NCI-H748 (cell line): ENCODE data around the gene ZNF300.
"Not testable (repeated sequence)": the region's sequence is repeated elsewhere in the genome, so short reads cannot be mapped to it uniquely, and the experiment has no call there.

ENCODE experiments used
- DNase-seq: peaks from one replicate; lab custom pipeline; 2025; ENCODE audit not compliant: unreplicated experiment; lab: John Stamatoyannopoulos, UW

Gene ZNF300

GRCh38 chr5:150846308-150846653 lies 58.5 kb downstream of the ZNF300 start, which contains the start of gene IRGM:
Gene IRGM, plus strand, starts transcription at chr5:150846521. Its CDS starts 1,603 bp downstream, at chr5:150848124.
- not testable (repeated sequence) for DNase-seq

DNA sequence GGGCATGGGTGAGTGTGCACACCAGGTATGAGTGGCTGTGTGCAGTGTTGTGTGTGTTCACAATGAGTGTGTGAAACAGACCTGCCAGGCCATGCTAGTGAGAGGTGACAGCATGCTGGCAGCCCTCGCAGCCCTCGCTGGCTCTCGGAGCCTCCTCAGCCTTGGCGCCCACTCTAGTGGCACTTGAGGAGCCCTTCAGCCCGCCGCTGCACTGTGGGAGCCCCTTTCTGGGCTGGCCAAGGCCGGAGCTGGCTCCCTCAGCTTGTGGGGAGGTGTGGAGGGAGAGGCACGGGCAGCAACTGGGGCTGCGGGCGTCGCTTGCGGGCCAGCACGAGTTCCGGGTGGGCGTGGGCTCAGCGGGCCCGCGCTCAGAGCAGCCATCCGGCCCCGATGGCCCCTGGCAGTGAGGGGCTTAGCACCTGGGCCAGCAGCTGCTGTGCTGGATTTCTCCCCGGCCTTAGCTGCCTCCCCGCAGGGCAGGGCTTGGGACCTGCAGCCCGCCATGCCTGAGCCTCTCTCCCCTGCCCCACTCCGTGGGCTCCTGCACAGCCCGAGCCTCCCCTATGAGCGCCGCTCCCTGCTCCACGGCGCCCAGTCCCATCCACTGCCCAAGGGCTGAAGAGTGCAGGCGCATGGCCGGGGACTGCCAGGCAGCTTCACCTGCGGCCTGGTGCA lies 59.5 kb downstream of the ZNF300 start:
- DNase-seq = not testable (repeated sequence)
